Activated naive CD4-positive, alpha-beta T cell treated with Interleukin-2 at 50 U/mL for 16 hours (primary cell): ENCODE results near the gene PDGFB.

Experiments
- DNase-seq: peaks from one replicate; pipeline ENCODE4 v3.0.0-alpha.2; 2020

Gene PDGFB

DNA sequence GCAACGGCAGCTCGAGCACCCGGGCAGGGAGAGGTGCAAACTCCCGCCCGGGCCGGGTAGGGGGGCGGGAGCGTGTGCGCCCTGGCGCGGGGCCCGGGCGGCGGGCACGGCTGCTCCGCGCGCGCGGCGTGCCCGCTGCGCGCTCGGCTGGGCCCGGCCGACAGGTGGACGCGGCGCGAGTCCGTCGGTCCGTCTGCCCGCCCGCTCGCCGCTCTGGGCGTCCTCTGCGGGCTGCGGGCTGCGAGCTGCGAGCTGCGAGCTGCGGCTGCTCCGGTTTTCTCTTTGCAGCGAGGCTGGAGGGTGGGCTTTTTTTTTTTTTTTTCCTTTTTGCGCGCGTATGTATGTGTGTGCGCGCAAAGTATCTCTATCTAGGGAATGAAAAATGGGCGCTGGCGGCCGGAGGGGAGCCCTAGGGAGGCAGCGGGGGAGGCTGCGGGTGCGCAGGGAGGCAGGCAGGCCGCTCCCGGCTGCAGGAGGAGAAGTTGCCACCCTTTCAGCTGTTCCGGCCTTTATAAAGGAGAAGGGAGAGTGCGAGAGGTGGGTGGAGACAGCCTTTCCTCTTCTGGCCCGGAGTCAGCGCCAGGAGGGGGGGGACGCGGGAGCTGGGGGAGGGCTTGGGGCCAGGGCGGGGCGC is at the start of gene PDGFB:
PDGFB (minus strand) TSS at position 487 of the 634 bp plus-strand sequence. CDS start 1,019 bp downstream, outside the sequence.
- no peak for DNase-seq

DNA sequence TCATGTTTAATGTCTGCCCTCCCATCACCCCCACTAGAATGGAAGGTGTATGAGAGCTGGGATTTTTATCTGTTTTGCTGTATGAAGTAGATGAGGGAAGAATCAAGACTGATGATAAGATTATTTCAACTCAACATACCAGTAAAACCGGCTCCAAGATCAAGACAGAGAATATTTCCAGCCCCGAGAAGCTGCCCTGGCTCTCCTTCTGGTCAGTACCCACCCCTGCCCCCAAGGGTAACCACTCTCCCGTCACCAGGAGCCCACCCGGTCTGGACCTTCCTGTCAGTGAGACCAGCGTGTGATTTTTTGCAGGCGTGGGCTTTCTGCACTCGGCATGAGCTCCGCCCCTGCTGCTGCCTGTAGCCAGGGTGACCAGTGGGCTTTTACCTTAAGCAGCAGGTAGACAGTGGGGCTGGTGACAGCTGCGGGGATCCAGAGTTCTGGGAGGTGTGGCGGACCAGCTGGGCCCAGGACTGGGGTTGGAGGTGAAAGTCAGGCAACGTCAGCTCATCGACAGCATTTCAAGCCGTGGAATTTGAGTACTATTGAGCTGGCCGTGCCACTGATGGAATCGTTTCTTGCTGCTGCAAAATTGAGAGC is 49.1 kb upstream of the PDGFB start:
- DNase-seq = no peak

DNA sequence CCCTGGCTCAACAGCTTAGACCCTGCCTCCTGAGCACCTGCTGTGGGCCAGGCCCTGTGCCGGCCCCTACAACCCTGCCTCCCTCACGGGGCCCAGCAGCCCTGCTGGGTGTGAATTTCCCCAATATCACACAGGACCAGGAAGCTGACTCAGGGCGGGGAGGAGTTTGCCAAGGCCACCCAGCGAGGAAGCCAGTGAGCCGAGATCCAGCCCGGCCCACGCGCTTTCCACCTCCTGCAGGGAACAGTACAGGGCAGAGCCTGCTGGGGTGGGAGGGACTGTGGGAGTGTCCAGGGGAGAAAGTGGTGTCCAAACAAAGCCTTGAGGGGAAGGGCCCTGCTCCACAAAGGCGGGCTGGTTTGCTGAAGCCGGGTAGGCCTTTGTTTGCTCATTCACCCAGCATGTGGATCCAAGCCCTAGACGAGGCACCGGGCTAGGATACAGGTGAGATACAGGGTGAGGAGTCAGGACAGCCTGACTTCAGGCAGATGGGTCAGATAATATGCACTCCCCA is 47.8 kb upstream of the PDGFB start:
- no peak for DNase-seq

DNA sequence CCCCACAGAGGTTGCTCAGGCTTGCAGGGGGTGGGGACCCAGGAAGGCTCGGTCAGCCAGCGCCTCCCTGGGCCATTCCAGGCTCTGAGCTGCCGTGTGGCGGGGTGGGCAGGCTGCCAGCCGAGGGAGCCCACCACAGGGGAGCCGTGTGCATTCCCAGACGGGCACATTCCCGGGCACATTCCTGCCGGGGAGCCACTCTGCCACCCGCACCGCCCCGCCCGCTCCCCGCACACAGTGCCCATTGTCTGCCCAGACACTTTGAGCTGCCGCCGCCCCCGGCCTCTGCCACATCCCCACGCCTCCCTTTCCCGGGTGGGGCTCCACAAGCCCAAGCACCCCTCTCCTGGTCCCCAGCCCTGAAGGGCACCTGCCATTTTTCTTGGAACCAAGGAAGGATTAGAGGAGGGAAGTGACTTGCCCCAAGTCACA is 47.3 kb upstream of the PDGFB start:
- DNase-seq = no peak

DNA sequence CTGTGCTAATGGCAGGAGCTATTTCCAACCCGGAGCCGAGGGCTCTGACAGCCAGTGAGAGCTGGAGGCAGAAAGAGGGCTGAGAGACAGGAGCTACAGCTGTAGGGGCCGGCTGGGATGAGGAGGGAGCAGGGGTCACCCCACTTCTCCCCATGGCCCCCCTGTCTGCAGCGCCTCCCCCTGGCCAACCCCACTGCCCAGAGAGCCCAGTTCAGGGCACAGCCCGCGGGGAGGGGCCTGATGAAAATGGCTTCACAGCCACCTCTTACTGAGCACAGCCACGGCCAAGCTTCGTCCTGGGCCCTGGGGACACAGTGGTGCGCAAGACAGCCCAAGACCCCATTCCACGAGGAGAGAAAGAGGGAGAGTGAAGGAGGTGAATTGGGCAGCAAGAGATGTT is 46.7 kb upstream of the PDGFB start:
- DNase-seq = no peak

DNA sequence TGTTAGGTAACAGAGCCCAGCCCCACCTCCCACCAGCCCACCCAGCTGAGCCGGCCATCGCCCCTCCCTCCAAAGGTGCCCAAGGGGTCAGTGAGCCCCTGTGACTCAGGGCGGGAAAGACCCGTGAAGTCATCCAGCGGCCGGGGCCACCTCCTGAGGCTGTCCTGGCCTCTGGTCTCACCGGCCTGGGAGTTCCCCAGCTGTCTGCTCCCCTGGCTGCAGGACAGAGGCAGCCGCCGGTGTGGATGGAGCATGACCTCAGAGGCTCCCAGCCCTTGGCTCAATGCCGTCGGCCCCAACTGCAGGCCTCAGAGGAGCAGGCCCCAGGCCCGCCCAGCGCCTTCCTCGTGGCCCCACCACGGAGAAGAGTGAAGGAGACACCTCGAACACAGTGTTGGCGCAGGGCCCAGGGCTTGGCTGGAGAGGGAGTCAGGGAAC is 46.0 kb upstream of the PDGFB start:
- no peak for DNase-seq

DNA sequence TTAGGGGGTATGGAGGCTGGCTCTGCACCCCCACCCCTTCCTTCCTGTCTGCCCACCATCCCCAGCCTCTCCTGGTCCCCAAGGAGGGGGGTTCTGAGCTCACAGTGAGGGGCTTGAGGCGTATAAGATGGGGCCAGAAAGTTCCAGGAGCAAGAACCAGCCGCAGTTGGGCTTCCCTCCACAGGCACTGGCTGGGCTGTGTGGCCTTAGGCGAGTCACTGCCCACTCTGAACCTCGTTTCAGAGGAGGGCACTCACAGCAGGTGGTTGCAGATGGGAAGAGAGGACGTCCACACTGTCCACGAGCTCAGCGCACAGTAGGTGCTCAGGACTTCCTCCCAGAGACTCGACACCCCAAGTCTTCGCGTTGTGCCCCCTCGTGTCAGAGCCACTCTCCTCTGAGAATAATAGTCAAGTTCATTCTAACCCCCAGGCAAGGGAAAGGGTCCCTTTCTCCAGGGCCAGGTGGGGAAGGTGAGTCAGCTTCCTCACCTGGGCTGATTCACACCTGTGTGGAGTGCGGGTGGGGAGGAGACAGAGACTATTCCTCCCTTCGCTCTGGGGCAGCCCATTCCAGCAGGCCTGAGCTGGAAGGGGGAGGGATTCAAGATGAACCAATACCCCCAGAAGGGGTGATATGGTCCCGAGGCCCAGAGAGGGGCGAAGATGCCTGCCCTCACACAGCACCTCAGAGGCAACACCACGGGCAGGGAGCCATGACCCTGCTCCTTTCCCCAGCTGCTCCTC is 45.4 kb upstream of the PDGFB start:
- DNase-seq = no peak

DNA sequence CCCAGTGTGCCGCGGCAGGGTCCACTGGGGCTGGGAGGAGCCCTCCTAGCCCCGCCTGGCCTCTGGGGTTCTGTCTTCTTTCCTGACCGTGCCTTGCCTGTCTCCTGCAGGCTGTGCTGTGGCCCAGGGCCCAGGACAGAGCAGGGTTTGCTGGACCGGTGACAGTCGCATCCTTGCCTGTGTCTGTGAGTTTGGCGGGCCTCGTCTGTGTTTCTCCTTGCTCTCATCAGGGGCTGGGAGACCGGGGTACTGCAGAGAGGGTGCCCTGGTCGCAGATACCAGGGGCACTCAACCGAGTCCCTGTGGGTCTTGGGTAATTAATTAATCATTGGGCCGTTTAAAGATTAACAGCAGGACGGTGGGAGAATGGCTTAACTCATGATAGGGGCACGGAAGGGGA is 44.8 kb upstream of the PDGFB start:
- DNase-seq = no peak

DNA sequence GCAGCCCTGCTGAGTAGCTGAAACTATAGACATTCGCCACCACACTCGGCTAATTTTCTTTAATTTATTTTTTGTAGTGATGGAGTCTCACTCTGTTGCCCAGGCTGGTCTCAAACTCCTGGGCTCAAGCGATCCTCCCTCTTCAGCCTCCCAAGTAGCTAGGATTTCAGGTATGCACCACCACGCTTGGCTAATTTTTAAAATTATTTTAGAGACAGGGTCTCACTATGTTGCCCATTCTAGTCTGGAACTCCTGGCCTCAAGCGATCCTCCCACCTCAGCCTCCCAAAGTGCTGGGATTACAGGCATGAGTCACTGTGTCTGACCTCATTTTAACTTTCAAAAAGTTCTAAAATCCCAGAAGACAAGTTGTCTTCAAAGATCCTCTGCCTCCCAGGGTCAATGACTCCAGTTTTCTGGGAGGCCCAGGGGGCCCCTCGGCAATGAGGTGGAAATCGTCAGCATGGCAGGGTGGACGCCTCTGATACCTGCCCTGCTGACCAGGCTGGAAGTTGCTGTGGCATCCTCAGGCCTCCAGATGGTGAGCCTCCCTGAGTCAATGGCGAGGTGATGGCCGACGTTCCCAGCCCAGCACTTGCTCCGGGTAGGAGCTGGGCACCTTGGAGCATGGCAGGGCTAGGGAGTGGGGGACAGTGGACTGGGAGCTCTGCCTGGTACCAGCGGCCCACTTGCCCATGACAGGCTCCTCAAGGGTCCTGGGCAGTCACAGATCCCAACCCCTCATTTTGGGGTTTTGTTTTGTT is 43.5 kb upstream of the PDGFB start:
- no peak for DNase-seq

DNA sequence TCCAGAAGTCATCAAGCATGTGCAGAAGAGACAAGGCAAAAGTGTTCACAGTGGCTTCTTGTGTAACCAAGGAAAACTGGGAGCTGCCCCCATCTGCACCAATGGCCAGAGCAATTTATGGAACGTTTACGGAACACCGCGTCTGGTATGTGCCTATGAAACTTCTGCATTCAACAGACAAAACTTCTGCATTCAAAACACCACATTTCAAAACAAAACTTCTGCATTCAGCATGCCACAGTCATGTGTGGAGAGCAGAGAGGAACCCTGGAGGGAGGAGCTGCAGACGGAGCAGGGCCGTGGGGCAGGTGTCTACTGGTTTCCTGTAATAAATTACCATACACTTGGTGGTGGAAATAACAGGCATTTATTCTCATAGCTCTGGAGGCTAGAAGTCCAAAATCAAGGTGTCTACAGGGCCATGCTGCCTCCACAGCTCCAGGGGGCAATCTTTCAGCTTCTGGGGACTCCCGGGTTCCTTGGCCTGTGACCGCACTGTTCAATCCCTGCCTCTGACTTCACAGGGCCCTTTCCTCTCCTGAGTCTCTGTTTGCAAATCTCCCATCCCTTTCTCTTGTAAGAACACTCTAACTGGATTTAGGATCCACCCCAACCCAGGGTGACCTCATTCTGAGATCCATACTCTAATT is 42.4 kb upstream of the PDGFB start:
- no peak for DNase-seq

DNA sequence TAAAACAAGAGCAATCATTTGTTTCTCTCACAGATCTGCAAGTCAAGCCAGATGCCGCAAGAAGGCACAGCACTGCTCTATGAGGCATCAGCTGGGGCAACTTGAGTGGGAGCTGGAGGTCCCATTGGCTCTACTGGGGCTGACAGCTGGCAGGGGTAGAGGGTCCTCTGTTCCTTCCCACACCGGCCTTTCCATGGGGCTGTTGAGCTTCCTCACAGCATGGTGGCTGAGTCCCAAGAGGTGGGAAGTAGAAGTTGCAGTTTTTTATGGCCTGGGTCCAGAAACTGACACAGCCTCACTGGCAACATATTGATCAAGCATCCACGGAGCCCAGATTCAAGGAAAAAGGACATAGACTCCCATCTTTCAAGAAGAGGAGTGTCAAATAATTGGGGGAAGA is 40.2 kb upstream of the PDGFB start:
- DNase-seq = no peak

DNA sequence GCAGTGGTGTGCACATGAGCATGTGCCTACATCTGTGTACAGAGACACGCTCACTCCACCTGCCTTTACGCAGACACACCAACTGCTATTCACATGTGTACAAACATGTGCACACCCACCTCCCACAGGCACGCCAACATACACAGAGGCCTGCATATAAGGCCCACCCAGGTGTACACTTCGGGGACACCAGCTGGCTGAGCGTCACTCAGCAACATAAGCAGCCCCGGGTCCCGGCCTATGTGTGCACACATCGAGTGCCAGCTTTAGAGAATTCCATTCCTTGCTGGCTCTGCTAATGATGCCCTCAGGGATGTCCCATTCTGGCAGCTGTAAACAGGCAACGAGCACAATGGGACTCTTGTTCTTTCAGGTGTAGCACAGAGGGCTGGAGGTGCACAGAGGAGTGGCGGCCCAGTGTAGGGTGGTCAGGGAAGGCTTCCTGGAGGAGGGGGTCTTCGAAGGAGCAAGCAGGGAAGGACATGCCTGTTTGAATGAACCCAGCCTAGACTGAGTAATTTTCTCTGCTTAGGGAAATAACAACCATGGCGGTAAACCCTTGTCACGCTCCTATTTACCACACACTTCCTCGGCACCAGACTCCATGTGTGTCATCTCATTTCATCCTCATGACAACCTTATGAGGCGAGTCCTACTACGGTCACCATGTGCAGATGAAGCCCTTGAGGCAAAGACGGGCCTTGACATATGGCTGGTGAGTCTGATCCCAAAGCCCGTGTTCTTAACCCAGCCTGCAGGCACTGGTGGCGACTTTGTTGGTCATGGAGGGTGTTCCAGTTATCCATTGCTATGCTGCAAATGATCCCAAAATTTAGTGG is 39.6 kb upstream of the PDGFB start:
- DNase-seq = no peak

DNA sequence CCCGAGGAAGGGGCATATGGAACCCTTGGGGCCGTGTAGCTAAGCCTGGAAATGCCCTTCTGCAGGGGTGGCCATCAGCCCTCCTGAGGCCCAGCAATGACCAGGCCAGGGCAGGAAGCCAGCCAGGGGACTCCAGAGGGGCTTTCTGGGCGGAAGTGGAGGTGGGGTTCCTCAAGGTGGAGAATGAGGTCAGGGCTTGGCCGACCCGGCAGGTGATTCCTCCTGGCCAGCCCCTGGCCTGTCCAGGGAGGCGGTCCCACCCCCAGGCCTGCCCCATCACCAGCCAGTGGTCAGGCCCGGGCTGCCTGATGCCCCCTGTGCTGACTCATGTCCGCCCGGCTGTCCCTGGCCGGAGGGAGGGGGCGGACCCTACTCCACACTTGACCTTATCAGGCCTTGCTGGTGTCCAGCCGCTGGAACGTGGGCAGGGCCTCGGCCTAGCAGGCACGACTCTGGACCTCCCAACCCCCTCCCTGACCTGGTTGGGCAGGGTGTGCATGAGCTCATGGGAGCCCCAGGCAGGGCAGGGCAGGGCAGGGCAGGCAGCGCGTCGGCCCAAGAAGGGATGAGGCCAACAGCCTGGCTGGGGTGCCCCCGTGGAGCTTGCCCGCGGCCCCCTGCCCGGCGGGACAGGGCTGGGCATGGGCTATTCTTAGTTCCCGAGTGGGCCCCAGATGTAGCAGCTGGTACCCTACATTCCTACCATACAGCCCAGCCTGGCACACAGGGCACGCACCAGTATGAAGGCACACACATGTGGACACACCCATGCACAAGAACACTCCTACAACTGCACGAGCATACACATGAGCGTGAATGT is 38.8 kb upstream of the PDGFB start:
- DNase-seq = no peak

DNA sequence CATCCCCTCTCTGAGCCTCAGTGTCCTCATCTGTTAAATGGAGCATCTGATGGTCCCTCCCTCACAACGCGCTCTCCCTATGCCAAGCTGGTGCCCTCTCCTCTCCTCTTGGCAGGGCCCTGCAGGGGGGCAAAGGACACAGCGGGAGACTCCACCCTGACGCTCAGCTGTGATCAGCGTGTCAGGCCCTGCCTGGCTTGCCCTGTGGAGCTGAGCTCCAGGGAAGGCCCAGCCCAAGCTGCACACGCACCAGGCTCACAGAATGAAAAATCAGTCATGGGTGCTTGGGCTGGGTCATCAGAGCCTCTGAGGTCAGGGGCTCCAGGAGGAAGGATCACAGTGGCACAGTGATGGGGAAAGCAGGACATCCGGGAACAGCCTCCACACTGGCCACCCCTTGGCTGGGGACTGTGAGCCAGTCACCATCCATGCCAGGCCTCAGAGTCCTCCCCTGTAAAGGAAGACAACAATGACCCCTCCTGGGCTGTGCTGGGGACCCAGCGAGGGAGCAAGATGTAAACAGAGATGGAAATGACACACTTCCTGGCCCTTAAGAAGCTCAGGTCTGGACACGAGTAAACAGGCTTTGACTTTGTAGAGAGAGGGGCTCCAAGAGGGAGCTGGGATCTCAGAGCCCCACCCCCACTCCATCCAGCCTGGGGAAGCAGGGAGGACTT is 38.0 kb upstream of the PDGFB start:
- DNase-seq = no peak

DNA sequence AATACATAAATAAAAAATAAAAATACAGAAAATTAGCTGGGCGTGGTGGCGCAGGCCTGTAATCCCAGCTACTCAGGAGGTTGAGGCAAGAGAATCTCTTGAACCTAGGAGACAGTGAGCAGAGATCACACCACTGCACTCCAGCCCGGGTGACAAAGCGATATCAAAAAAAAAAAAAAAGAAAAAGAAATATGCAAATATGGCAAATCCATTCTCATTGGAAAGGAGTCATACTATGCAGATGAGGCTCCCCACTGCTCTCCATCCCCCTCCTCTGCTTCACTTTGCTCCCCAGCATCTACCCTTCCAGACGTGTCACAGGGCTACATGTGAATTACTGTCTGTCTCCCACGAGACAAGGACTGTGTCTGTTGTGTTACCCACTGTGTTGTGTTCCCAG is 36.3 kb upstream of the PDGFB start:
- DNase-seq = no peak

DNA sequence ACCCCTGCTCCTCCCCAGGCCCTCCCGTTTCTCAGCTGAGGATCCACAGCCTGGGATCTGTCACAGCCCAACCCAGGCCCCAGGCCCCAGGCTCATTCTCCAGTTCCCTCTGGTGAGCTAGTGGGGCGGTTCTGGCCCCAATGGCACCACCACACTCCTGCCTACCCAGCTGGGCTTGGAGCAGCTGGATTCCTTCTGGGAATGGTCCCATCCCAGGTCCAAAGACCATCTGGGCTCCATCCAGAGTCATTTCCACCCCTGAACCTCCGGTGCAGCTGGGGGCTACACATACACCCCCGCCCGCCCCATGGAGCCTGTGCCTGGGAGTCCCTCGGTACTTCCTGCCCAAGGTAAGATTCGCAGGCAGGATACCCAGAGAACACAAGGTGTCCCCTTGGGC is 35.5 kb upstream of the PDGFB start:
- no peak for DNase-seq

DNA sequence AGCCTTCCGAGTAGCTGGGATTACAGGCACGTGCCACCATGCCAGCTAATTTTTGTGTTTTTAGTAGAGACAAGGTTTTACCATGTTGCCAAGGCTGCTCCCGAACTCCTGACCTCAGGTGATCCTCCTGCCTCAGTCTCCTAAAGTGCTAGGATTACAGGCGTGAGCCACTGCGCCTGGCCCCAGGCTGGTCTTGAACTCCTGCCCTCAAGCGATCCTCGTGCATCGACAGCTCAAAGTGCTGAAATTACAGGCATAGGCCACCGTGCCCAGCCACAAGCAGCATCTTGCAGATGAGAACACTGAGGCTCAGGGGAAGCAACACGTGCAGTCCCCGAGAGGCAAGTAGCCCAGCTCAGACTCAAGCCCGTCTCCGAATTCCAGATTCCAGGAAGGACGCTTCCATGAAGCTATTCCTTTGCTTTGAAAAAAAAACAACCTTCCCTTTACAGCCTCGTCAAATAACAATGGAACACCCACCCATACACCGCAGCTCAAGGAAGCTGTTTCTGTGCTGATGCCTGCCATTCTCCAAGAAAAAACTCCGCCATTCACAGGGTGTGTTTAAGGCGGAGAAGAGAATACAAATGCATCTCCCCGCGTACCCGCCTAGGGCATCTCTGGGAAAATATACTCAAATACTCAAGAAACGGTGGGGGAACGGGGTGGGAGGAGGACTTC is 34.5 kb upstream of the PDGFB start:
- no peak for DNase-seq

DNA sequence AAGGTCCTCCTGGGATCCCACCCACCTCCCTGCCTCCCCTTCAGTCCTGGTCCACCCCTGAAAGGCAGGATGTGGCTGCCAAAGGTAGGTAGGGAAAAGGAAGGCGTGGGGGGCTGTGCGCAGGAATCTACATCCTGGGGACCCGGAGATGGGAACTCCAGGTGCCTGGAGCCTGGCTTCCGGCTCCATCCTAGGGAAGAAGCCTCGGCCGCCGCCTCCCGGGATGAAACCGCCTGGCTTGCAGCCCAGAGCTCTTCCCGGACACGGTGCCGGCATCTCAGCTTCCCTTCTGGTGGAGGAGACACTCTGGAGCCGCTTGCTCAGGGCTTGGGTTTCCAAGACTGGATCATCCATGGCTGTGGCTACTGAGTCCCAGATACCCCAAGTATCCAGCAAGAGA is 33.3 kb upstream of the PDGFB start:
- DNase-seq = no peak

DNA sequence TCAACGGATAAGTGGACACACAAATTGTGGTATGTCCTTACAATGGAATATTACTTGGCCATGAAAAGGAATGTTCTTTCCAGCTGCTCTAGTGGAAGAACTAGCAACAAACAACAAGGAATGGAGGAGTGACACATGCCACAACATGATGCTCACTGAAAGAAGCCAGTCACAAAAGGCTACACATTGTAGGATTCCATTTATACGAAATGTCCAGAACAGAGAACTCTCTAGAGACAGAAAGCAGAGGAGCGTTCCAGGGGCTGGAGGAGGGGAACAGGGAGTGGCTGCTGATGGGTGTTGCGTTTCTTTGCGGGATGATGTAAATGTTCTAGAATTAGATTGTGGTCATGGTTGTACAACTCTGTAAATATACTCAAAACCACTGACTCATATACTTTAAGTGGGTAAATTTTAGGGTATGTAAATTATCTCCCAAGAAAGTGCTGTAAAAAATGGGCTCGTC is 32.4 kb upstream of the PDGFB start:
- DNase-seq = no peak
